GM18505 (cell line): ENCODE results near the gene REPS1.
"Not testable (repeated sequence)": the region's sequence is repeated elsewhere in the genome, so short reads cannot be mapped to it uniquely, and the experiment has no call there.

Experiments
- ATAC-seq: cut with Tn5 transposase; IDR thresholded peaks from one replicate; pipeline ENCODE4 v1.9.1; 2021; ENCODE audit not compliant: unreplicated experiment
- POLR2A ChIP-seq: IDR thresholded peaks from 4 replicates; pipeline ENCODE4 v1.6.1; 2011; ENCODE audit warnings: borderline replicate concordance; ENCODE audit not compliant: insufficient read depth, insufficient read length; ENCODE audit errors: extremely low read depth

REPS1 gene

GRCh38 chr6:139013185-139013800 is 25.2 kb upstream of the REPS1 start:
- no peak for ATAC-seq
- no peak for TF ChIP-seq POLR2A

- ATAC-seq = no peak
- TF ChIP-seq POLR2A = no peak
Measured at GRCh38 chr6:139011980-139012379, 23.9 kb upstream of the REPS1 start.

- no peak for TF ChIP-seq POLR2A
- ATAC-seq = no peak
Measured at GRCh38 chr6:139010674-139011073, 22.6 kb upstream of the REPS1 start.

- TF ChIP-seq POLR2A = no peak
- no peak for ATAC-seq
Measured at GRCh38 chr6:139008117-139008516, 20.1 kb upstream of the REPS1 start.

- TF ChIP-seq POLR2A = no peak
- no peak for ATAC-seq
Measured at GRCh38 chr6:139007428-139007827, 19.4 kb upstream of the REPS1 start.

- ATAC-seq = no peak
- TF ChIP-seq POLR2A = no peak
Measured at GRCh38 chr6:139006477-139006876, 18.4 kb upstream of the REPS1 start.

- no peak for TF ChIP-seq POLR2A
- ATAC-seq = no peak
Measured at GRCh38 chr6:139003751-139004150, 15.7 kb upstream of the REPS1 start.

- no peak for ATAC-seq
- no peak for TF ChIP-seq POLR2A
Measured at GRCh38 chr6:138999949-139000725, 12.1 kb upstream of the REPS1 start.

- no peak for ATAC-seq
- TF ChIP-seq POLR2A = no peak
Measured at GRCh38 chr6:138997136-138997535, 9.1 kb upstream of the REPS1 start.

- ATAC-seq = no peak
- TF ChIP-seq POLR2A = no peak
Measured at GRCh38 chr6:138996524-138996923, 8.5 kb upstream of the REPS1 start.

GRCh38 chr6:138993410-138993809 is 5.4 kb upstream of the REPS1 start:
- ATAC-seq = not testable (repeated sequence)

- not testable (repeated sequence) for ATAC-seq
Measured at GRCh38 chr6:138992965-138993364, 4.9 kb upstream of the REPS1 start.

GRCh38 chr6:138991206-138991605 is 3.2 kb upstream of the REPS1 start:
- no peak for TF ChIP-seq POLR2A
- ATAC-seq = no peak

- ATAC-seq = no peak
Measured at GRCh38 chr6:138989098-138989983, 1.3 kb upstream of the REPS1 start.

GRCh38 chr6:138988469-138988834 is 399 bp upstream of the REPS1 start:
- TF ChIP-seq POLR2A = no peak
- ATAC-seq = peak; percentile 11

More at GRCh38 chr6:138989098-138989983, 1.3 kb upstream of the REPS1 start:
- no peak for TF ChIP-seq POLR2A
